Stimulated activated naive B cell treated with anti-CD40 and anti-IgM and Interleukin-4, amounts not matched to agents 10 μg/mL and 1 μg/mL and 100 μg/mL, for 72 hours (primary cell): ENCODE data around the gene MRPL9.

Experiments used
- ATAC-seq, 2 donors: fragments of 150-1000 bp; cut with Tn5 transposase; replicated peaks; 2 replicates each; pipeline ENCODE4 v1.10.0; 2021; ENCODE audit warnings: moderate library complexity in 1 of 2
- DNase-seq: peaks from one replicate; pipeline ENCODE4 v3.0.0; 2021
- H3K27ac Mint-ChIP-seq: one replicate; pipeline ENCODE4 v1.8.0; 2022; ENCODE audit warnings: mild to moderate bottlenecking, mixed read lengths
- H3K27me3 Mint-ChIP-seq, 2 donors: one replicate each; pipeline ENCODE4 v1.8.0; 2022; ENCODE audit warnings: mixed read lengths in 2 of 2
- H3K36me3 Mint-ChIP-seq, 2 donors: one replicate each; pipeline ENCODE4 v1.8.0; 2022; ENCODE audit warnings: mixed read lengths in 2 of 2, mild to moderate bottlenecking in 1 of 2
- H3K4me1 Mint-ChIP-seq, 2 donors: one replicate each; pipeline ENCODE4 v1.8.0; 2022; ENCODE audit warnings: mixed read lengths in 2 of 2, mild to moderate bottlenecking in 1 of 2
- H3K4me3 Mint-ChIP-seq, 2 donors: one replicate each; pipeline ENCODE4 v1.8.0; 2022; ENCODE audit warnings: mild to moderate bottlenecking in 2 of 2, mixed read lengths in 2 of 2, moderate library complexity in 1 of 2
- H3K9me3 Mint-ChIP-seq, 2 donors: one replicate each; pipeline ENCODE4 v1.8.0; 2022; ENCODE audit warnings: mixed read lengths in 2 of 2, mild to moderate bottlenecking in 1 of 2

The MRPL9 gene

GRCh38 chr1:151762941-151763921, at the start of gene MRPL9:
TSS of gene MRPL9 (minus strand) at chr1:151763496. CDS start at chr1:151763479, 17 bp downstream.
- Mint-ChIP-seq H3K9me3 (no peaks in the 10 kb centered on the region), H3K27ac (peak within 1 kb of the TSS; percentile 98), H3K36me3 (peaks cover 24 to 27% of the 10 kb centered on the region in 2 donors), H3K27me3 (peaks cover 0 to 3% of the 10 kb centered on the region in 2 donors), H3K4me1 (peaks cover 8 to 30% of the 10 kb centered on the region in 2 donors), H3K4me3 (peak within 1 kb of the TSS; percentile 96 to 99)
- peak; percentile 87 for DNase-seq
- ATAC-seq: peak; percentile 99 to 100

GRCh38 chr1:151811181-151811580, 47.9 kb upstream of the MRPL9 start:
- H3K9me3 Mint-ChIP-seq: no peaks in the 10 kb centered on the region
- DNase-seq (no peak), ATAC-seq (no peak)
- H3K36me3 Mint-ChIP-seq: no peaks in the 10 kb centered on the region
- H3K27me3 Mint-ChIP-seq: peaks cover 7 to 10% of the 10 kb centered on the region in 2 donors
- peaks cover 6 to 14% of the 10 kb centered on the region in 2 donors for H3K4me1 Mint-ChIP-seq
- no peak overlapping the region for H3K27ac Mint-ChIP-seq
- H3K4me3 Mint-ChIP-seq: no peak overlapping the region

GRCh38 chr1:151809985-151810556, 46.8 kb upstream of the MRPL9 start:
- ATAC-seq (no peak), DNase-seq (no peak)
- H3K27me3 Mint-ChIP-seq: peaks cover 4% of the 10 kb centered on the region in 2 donors
- H3K9me3 Mint-ChIP-seq: no peaks in the 10 kb centered on the region
- no peaks in the 10 kb centered on the region for H3K36me3 Mint-ChIP-seq
- no peak overlapping the region for H3K4me3 Mint-ChIP-seq
- no peak overlapping the region for H3K27ac Mint-ChIP-seq
- H3K4me1 Mint-ChIP-seq: peaks cover 3 to 8% of the 10 kb centered on the region in 2 donors

GRCh38 chr1:151809290-151809984, 46.1 kb upstream of the MRPL9 start:
- H3K4me3 Mint-ChIP-seq: no peak overlapping the region
- H3K27me3 Mint-ChIP-seq: no peaks in the 10 kb centered on the region
- DNase-seq: no peak
- H3K4me1 Mint-ChIP-seq: peaks cover 7 to 11% of the 10 kb centered on the region in 2 donors
- ATAC-seq: no peak
- no peak overlapping the region for H3K27ac Mint-ChIP-seq
- no peaks in the 10 kb centered on the region for H3K36me3 Mint-ChIP-seq
- no peaks in the 10 kb centered on the region for H3K9me3 Mint-ChIP-seq

GRCh38 chr1:151807766-151808165, 44.5 kb upstream of the MRPL9 start:
- no peaks in the 10 kb centered on the region for H3K36me3 Mint-ChIP-seq
- ATAC-seq (no peak), DNase-seq (no peak)
- H3K27me3 Mint-ChIP-seq: no peaks in the 10 kb centered on the region
- H3K9me3 Mint-ChIP-seq: no peaks in the 10 kb centered on the region
- H3K27ac Mint-ChIP-seq: no peak overlapping the region
- H3K4me3 Mint-ChIP-seq: no peak overlapping the region
- H3K4me1 Mint-ChIP-seq: peaks cover 16 to 20% of the 10 kb centered on the region in 2 donors

- Mint-ChIP-seq H3K4me3 (no peak overlapping the region), H3K36me3 (no peaks in the 10 kb centered on the region), H3K4me1 (peaks cover 16 to 20% of the 10 kb centered on the region in 2 donors), H3K27me3 (no peaks in the 10 kb centered on the region), H3K27ac (no peak overlapping the region), H3K9me3 (no peaks in the 10 kb centered on the region)
- ATAC-seq (no peak), DNase-seq (no peak)
These were observed 43.8 kb upstream of the MRPL9 start for GRCh38 chr1:151807131-151807530.

- no peak overlapping the region for H3K27ac Mint-ChIP-seq
- DNase-seq (no peak), ATAC-seq (no peak)
- no peak overlapping the region for H3K4me3 Mint-ChIP-seq
- peaks cover 16 to 20% of the 10 kb centered on the region in 2 donors for H3K4me1 Mint-ChIP-seq
- no peaks in the 10 kb centered on the region for H3K27me3 Mint-ChIP-seq
- H3K9me3 Mint-ChIP-seq: no peaks in the 10 kb centered on the region
- H3K36me3 Mint-ChIP-seq: no peaks in the 10 kb centered on the region
These were observed 42.9 kb upstream of the MRPL9 start for GRCh38 chr1:151806170-151806569.

- no peaks in the 10 kb centered on the region for H3K36me3 Mint-ChIP-seq
- H3K27me3 Mint-ChIP-seq: peaks cover 6 to 7% of the 10 kb centered on the region in 2 donors
- ATAC-seq: no peak
- no peak within 1 kb of the TSS for H3K27ac Mint-ChIP-seq
- H3K4me1 Mint-ChIP-seq: peaks cover 19 to 25% of the 10 kb centered on the region in 2 donors
- H3K4me3 Mint-ChIP-seq: no peak within 1 kb of the TSS
- no peak for DNase-seq
- H3K9me3 Mint-ChIP-seq: no peaks in the 10 kb centered on the region
These were observed 41.9 kb upstream of the MRPL9 start, which contains the start of gene LINGO4 for GRCh38 chr1:151805066-151805820. TSS of gene LINGO4 (minus strand) at chr1:151805419. CDS start at chr1:151802704, 2,715 bp downstream.

- Mint-ChIP-seq H3K4me3 (no peak overlapping the region), H3K27me3 (peaks cover 16 to 17% of the 10 kb centered on the region in 2 donors), H3K4me1 (peaks cover 19 to 25% of the 10 kb centered on the region in 2 donors), H3K27ac (no peak overlapping the region), H3K36me3 (peaks cover 1 to 5% of the 10 kb centered on the region in 2 donors), H3K9me3 (no peaks in the 10 kb centered on the region)
- no peak for ATAC-seq
- no peak for DNase-seq
These were observed 40.6 kb upstream of the MRPL9 start for GRCh38 chr1:151803915-151804314.

- Mint-ChIP-seq H3K27me3 (peaks cover 17 to 21% of the 10 kb centered on the region in 2 donors), H3K27ac (no peak overlapping the region), H3K9me3 (no peaks in the 10 kb centered on the region), H3K4me3 (no peak overlapping the region), H3K36me3 (peaks cover 2 to 5% of the 10 kb centered on the region in 2 donors), H3K4me1 (peaks cover 23 to 25% of the 10 kb centered on the region in 2 donors)
- ATAC-seq (no peak), DNase-seq (no peak)
These were observed 39.9 kb upstream of the MRPL9 start for GRCh38 chr1:151803164-151803563.

- Mint-ChIP-seq H3K36me3 (peaks cover 2 to 5% of the 10 kb centered on the region in 2 donors), H3K9me3 (no peaks in the 10 kb centered on the region)
These were observed 39.1 kb upstream of the MRPL9 start for GRCh38 chr1:151802372-151802771.

GRCh38 chr1:151801846-151802245, 38.5 kb upstream of the MRPL9 start:
- ATAC-seq: no peak
- Mint-ChIP-seq H3K27ac (no peak overlapping the region), H3K27me3 (peaks cover 17 to 21% of the 10 kb centered on the region in 2 donors), H3K36me3 (peaks cover 2 to 5% of the 10 kb centered on the region in 2 donors), H3K4me3 (no peak overlapping the region), H3K9me3 (no peaks in the 10 kb centered on the region), H3K4me1 (peaks cover 17 to 19% of the 10 kb centered on the region in 2 donors)
- no peak for DNase-seq

More at GRCh38 chr1:151802372-151802771, 39.1 kb upstream of the MRPL9 start:
- DNase-seq (no peak), ATAC-seq (no peak)
- H3K4me3 Mint-ChIP-seq: no peak overlapping the region
- peaks cover 17 to 19% of the 10 kb centered on the region in 2 donors for H3K4me1 Mint-ChIP-seq
- H3K27me3 Mint-ChIP-seq: peaks cover 17 to 21% of the 10 kb centered on the region in 2 donors
- no peak overlapping the region for H3K27ac Mint-ChIP-seq

GRCh38 chr1:151801310-151801820, 38.1 kb upstream of the MRPL9 start:
- peaks cover 17 to 19% of the 10 kb centered on the region in 2 donors for H3K4me1 Mint-ChIP-seq
- H3K27me3 Mint-ChIP-seq: peaks cover 17 to 21% of the 10 kb centered on the region in 2 donors
- no peak overlapping the region for H3K4me3 Mint-ChIP-seq
- H3K27ac Mint-ChIP-seq: no peak overlapping the region
- no peaks in the 10 kb centered on the region for H3K9me3 Mint-ChIP-seq
- DNase-seq: no peak
- ATAC-seq: no peak
- peaks cover 2 to 5% of the 10 kb centered on the region in 2 donors for H3K36me3 Mint-ChIP-seq
